ENCODE data around the gene TMEM132A. TPM values are rescaled to one million over a fixed set of nuclear protein-coding genes. Genes with fewer than 3 reads are reported as not detected.
"Not testable (repeated sequence)": the region's sequence is repeated elsewhere in the genome, so short reads cannot be mapped to it uniquely, and the experiment has no call there.

Gene TMEM132A
- total RNA-seq, 1 donor from 2014 or later = 5.9 TPM

GRCh38 chr11:60902625-60903024 is 21.6 kb upstream of the TMEM132A start:
- intact Hi-C loops (cut with micrococcal nuclease) = loop anchor here (5.0 kb wide), 1 partner anchor 70 kb away; no protein-coding TSS in a partner anchor
- no peak for ATAC-seq
- no peak for DNase-seq

- intact Hi-C loops (cut with micrococcal nuclease) = no loop called here
- no peak for ATAC-seq
Measured at GRCh38 chr11:60905047-60905446, 19.2 kb upstream of the TMEM132A start.

GRCh38 chr11:60905551-60906113 is 18.6 kb upstream of the TMEM132A start:
- no peak for ATAC-seq
- intact Hi-C loops (cut with micrococcal nuclease) = no loop called here
- no peak for DNase-seq

More at GRCh38 chr11:60905047-60905446, 19.2 kb upstream of the TMEM132A start:
- no peak for DNase-seq

- intact Hi-C loops (cut with micrococcal nuclease) = no loop called here
- ATAC-seq = peak; percentile 98
- DNase-seq = peak; percentile 98
Measured at GRCh38 chr11:60906132-60906972, 17.9 kb upstream of the TMEM132A start, which contains the start of gene PRPF19. Gene PRPF19, minus strand, starts transcription at chr11:60906585. Its CDS starts 203 bp downstream, at chr11:60906382.

GRCh38 chr11:60908803-60909202 is 15.5 kb upstream of the TMEM132A start:
- no peak for ATAC-seq
- DNase-seq = no peak
- intact Hi-C loops (cut with micrococcal nuclease) = no loop called here

GRCh38 chr11:60909680-60910280 is 14.5 kb upstream of the TMEM132A start:
- intact Hi-C loops (cut with micrococcal nuclease) = not testable (repeated sequence)

GRCh38 chr11:60910281-60910687 is 14.0 kb upstream of the TMEM132A start:
- DNase-seq (no peak), ATAC-seq (no peak)
- intact Hi-C loops (cut with micrococcal nuclease) = no loop called here

More at GRCh38 chr11:60909680-60910280, 14.5 kb upstream of the TMEM132A start:
- DNase-seq, ATAC-seq: not testable (repeated sequence)

GRCh38 chr11:60910711-60911380 is 13.4 kb upstream of the TMEM132A start:
- intact Hi-C loops (cut with micrococcal nuclease) = no loop called here
- DNase-seq = no peak
- no peak for ATAC-seq

GRCh38 chr11:60912223-60912850 is 11.9 kb upstream of the TMEM132A start:
- intact Hi-C loops (cut with micrococcal nuclease) = no loop called here
- DNase-seq (no peak), ATAC-seq (no peak)

- intact Hi-C loops (cut with micrococcal nuclease) = no loop called here
- peak; percentile 49 for DNase-seq
- ATAC-seq = no peak
Measured at GRCh38 chr11:60912851-60913528, 11.3 kb upstream of the TMEM132A start.

- DNase-seq (peak; percentile 93), ATAC-seq (peak; percentile 88)
- intact Hi-C loops (cut with micrococcal nuclease) = no loop called here
Measured at GRCh38 chr11:60913793-60914632, 10.2 kb upstream of the TMEM132A start, which contains the start of gene TMEM109. Gene TMEM109, plus strand, starts transcription at chr11:60914158. Its CDS starts 5,536 bp downstream, at chr11:60919694.

GRCh38 chr11:60914633-60915247 is 9.5 kb upstream of the TMEM132A start:
- intact Hi-C loops (cut with micrococcal nuclease) = no loop called here
- DNase-seq = peak; percentile 65
- ATAC-seq = peak; percentile 62

- ATAC-seq (peak; percentile 54), DNase-seq (peak; percentile 67)
- intact Hi-C loops (cut with micrococcal nuclease) = no loop called here
Measured at GRCh38 chr11:60915248-60915914, 8.9 kb upstream of the TMEM132A start.

GRCh38 chr11:60916669-60917206 is 7.5 kb upstream of the TMEM132A start:
- ATAC-seq (no peak), DNase-seq (no peak)
- intact Hi-C loops (cut with micrococcal nuclease) = no loop called here

GRCh38 chr11:60917267-60917666 is 7.0 kb upstream of the TMEM132A start:
- intact Hi-C loops (cut with micrococcal nuclease) = no loop called here
- DNase-seq (no peak), ATAC-seq (no peak)

GRCh38 chr11:60918251-60918938 is 5.9 kb upstream of the TMEM132A start:
- intact Hi-C loops (cut with micrococcal nuclease) = no loop called here
- DNase-seq (no peak), ATAC-seq (no peak)
